H1 (cell line): ENCODE data around the gene MBP. TPM values are rescaled to one million over a fixed set of nuclear protein-coding genes. Genes with fewer than 3 reads are reported as not detected.

ENCODE experiments used
- CTCF ChIA-PET: fragments of 300-600 bp; sonication (Branson Sonifier 250); formaldehyde crosslinking; loops from one replicate; lab custom pipeline; 2021; ENCODE audit not compliant: partially characterized antibody; lab: Charles Lee
- POLR2A ChIA-PET: fragments of 300-600 bp; sonication (Branson Sonifier 250); formaldehyde crosslinking; loops from one replicate; lab custom pipeline; 2021; ENCODE audit warnings: inconsistent platforms; ENCODE audit not compliant: partially characterized antibody; lab: Charles Lee
- DNase-seq, 2 experiments: peaks; one replicate each; pipeline versions ENCODE4 v3.0.0 to v3.0.0-alpha.2; 2010 to 2022; ENCODE audit warnings: low spot score in 2 of 2, low read depth in 1 of 2, mixed read lengths in 1 of 2
- FAIRE-seq: peaks from 2 replicates; lab custom pipeline; 2011; peaks lifted over from hg19 to GRCh38; lab: Jason Lieb, UNC
- H2AFZ ChIP-seq: 2 replicates; pipeline ENCODE4 v1.8.1; 2012; ENCODE audit warnings: low read length, inconsistent platforms
- H2AK5ac ChIP-seq: 2 replicates; pipeline ENCODE4 v1.6.1; 2013; ENCODE audit warnings: low read depth, low read length
- H2BK120ac ChIP-seq: replicated peaks from 2 replicates; pipeline ENCODE3; 2013; ENCODE audit warnings: low read depth, low read length, inconsistent platforms
- H2BK12ac ChIP-seq: 2 replicates; pipeline ENCODE4 v1.6.1; 2013; ENCODE audit warnings: low read depth, low read length
- H2BK15ac ChIP-seq: 2 replicates; pipeline ENCODE4 v1.6.1; 2013; ENCODE audit warnings: low read length
- H2BK20ac ChIP-seq: 2 replicates; pipeline ENCODE4 v1.6.1; 2013; ENCODE audit warnings: low read length
- H2BK5ac ChIP-seq: 2 replicates; pipeline ENCODE4 v1.6.1; 2013; ENCODE audit warnings: low read depth, low read length
- H3K14ac ChIP-seq: 2 replicates; pipeline ENCODE4 v1.6.1; 2013; ENCODE audit warnings: inconsistent platforms; ENCODE audit not compliant: insufficient read length
- H3K18ac ChIP-seq: 2 replicates; pipeline ENCODE4 v1.6.1; 2013; ENCODE audit warnings: low read length; ENCODE audit errors: extremely low read depth
- H3K23ac ChIP-seq: 2 replicates; pipeline ENCODE4 v1.6.1; 2013; ENCODE audit warnings: inconsistent platforms; ENCODE audit not compliant: insufficient read length
- H3K23me2 ChIP-seq: 2 replicates; pipeline ENCODE4 v1.6.1; 2013; ENCODE audit warnings: low read depth, low read length
- H3K27ac ChIP-seq: 2 replicates; pipeline ENCODE4 v1.6.1; 2011; ENCODE audit warnings: low read depth, low read length, inconsistent platforms
- H3K27me3 ChIP-seq, 4 experiments: replicated peaks in 1 of 4; 1 replicate in 1 of 4; 2 replicates in 3 of 4; pipeline versions ENCODE4 v1.6.1 to v1.8.1; 2011 to 2013; ENCODE audit warnings: low read length in 3 of 4, mild to moderate bottlenecking in 3 of 4, inconsistent platforms in 2 of 4, mixed read lengths in 2 of 4, moderate library complexity in 1 of 4; ENCODE audit not compliant: control insufficient read depth in 3 of 4, insufficient read depth in 3 of 4; ENCODE audit errors: extremely low read depth in 1 of 4
- H3K36me3 ChIP-seq, 4 experiments: 2 replicates each; pipeline versions ENCODE4 v1.6.1 to v1.8.1; 2011 to 2013; ENCODE audit warnings: mild to moderate bottlenecking in 4 of 4, low read length in 3 of 4, moderate library complexity in 2 of 4, control low read depth in 1 of 4, inconsistent platforms in 1 of 4; ENCODE audit not compliant: insufficient read depth in 4 of 4, control insufficient read depth in 2 of 4
- H3K4ac ChIP-seq: replicated peaks from 2 replicates; pipeline ENCODE3; 2013; ENCODE audit warnings: low read length, low read depth, mixed read lengths, inconsistent platforms; ENCODE audit not compliant: insufficient read length
- H3K4me1 ChIP-seq, 4 experiments: replicated peaks in 1 of 4; 1 replicate in 1 of 4; 2 replicates in 3 of 4; pipeline versions ENCODE4 v1.6.1 to v1.8.1; 2011 to 2013; ENCODE audit warnings: low read length in 3 of 4, inconsistent platforms in 2 of 4, mixed read lengths in 1 of 4; ENCODE audit not compliant: insufficient read depth in 4 of 4, control insufficient read depth in 3 of 4
- H3K4me2 ChIP-seq, 2 experiments: 2 replicates each; pipeline versions ENCODE4 v1.6.1 to v1.8.1; 2011 to 2013; ENCODE audit warnings: low read depth in 2 of 2, low read length in 2 of 2, control low read depth in 1 of 2, inconsistent platforms in 1 of 2, mild to moderate bottlenecking in 1 of 2; ENCODE audit not compliant: insufficient read depth in 1 of 2
- H3K4me3 ChIP-seq, 4 experiments: fragments of 200-600, 300-600 bp in 1 of 4; sonication (generic), shearing (Covaris generic), sonication (Bioruptor Twin) in 1 of 4; 2 replicates each; pipeline versions ENCODE4 v1.5.1 to v1.8.1; 2011 to 2016; ENCODE audit warnings: low read length in 4 of 4, low read depth in 3 of 4, control low read depth in 2 of 4, inconsistent platforms in 2 of 4, mild to moderate bottlenecking in 2 of 4, mixed read lengths in 1 of 4, moderate library complexity in 1 of 4; ENCODE audit not compliant: insufficient read depth in 2 of 4; ENCODE audit errors: extremely low read depth in 1 of 4
- H3K56ac ChIP-seq: replicated peaks from 2 replicates; pipeline ENCODE3; 2013; ENCODE audit warnings: low read depth, mild to moderate bottlenecking, mixed read lengths, low read length, inconsistent platforms; ENCODE audit not compliant: insufficient read length
- H3K79me1 ChIP-seq: 2 replicates; pipeline ENCODE4 v1.6.1; 2013; ENCODE audit warnings: low read depth, low read length, control low read depth
- H3K79me2 ChIP-seq, 2 experiments: 2 replicates each; pipeline versions ENCODE4 v1.6.1 to v1.8.1; 2012 to 2013; ENCODE audit warnings: low read length in 2 of 2, mild to moderate bottlenecking in 2 of 2, inconsistent platforms in 1 of 2; ENCODE audit not compliant: insufficient read depth in 2 of 2, control insufficient read depth in 1 of 2
- H3K9ac ChIP-seq, 4 experiments: replicated peaks in 1 of 4; 1 replicate in 1 of 4; 2 replicates in 3 of 4; pipeline versions ENCODE4 v1.6.1 to v1.8.1; 2011 to 2013; ENCODE audit warnings: low read depth in 3 of 4, low read length in 3 of 4, control low read depth in 2 of 4, mild to moderate bottlenecking in 2 of 4, moderate library complexity in 2 of 4, inconsistent platforms in 1 of 4; ENCODE audit errors: extremely low read depth in 1 of 4
- H3K9me3 ChIP-seq, 2 experiments: 2 replicates each; pipeline versions ENCODE4 v1.6.1 to v1.8.1; 2012 to 2013; ENCODE audit warnings: mild to moderate bottlenecking in 2 of 2, moderate library complexity in 2 of 2, control low read depth in 1 of 2, inconsistent platforms in 1 of 2, low read depth in 1 of 2, low read length in 1 of 2, mixed read lengths in 1 of 2; ENCODE audit not compliant: insufficient read depth in 2 of 2
- H4K20me1 ChIP-seq, 2 experiments: replicated peaks in 1 of 2; 2 replicates each; pipeline versions ENCODE3 to v1.8.1; 2011 to 2013; ENCODE audit warnings: inconsistent platforms in 2 of 2, low read length in 2 of 2, mild to moderate bottlenecking in 1 of 2; ENCODE audit not compliant: insufficient read depth in 2 of 2, control insufficient read depth in 1 of 2
- H4K5ac ChIP-seq: 2 replicates; pipeline ENCODE4 v1.6.1; 2013; ENCODE audit warnings: low read length, low read depth, mixed read lengths, inconsistent platforms; ENCODE audit not compliant: insufficient read length
- H4K8ac ChIP-seq: 2 replicates; pipeline ENCODE4 v1.8.0; 2013; ENCODE audit warnings: mild to moderate bottlenecking, moderate library complexity, low read length, inconsistent platforms; ENCODE audit not compliant: insufficient read depth; ENCODE audit errors: extremely low read depth
- H4K91ac ChIP-seq: replicated peaks from 2 replicates; pipeline ENCODE3; 2013; ENCODE audit warnings: low read length, mixed read lengths, inconsistent platforms; ENCODE audit not compliant: insufficient read length
- ASH2L ChIP-seq: fragments of 200-600, 300-600 bp; sonication (generic); IDR thresholded peaks from one replicate; pipeline ENCODE4 v1.7.1; 2017; ENCODE audit warnings: low read length
- CHD2 ChIP-seq: IDR thresholded peaks from 2 replicates; pipeline ENCODE4 v1.6.1; 2012; ENCODE audit warnings: low read length, improper control_type of control experiment
- KDM4A ChIP-seq: IDR thresholded peaks from one replicate; pipeline ENCODE4 v1.7.1; 2012; ENCODE audit warnings: low read depth, mild to moderate bottlenecking, moderate library complexity, low read length, inconsistent platforms; ENCODE audit not compliant: severe bottlenecking
- NANOG ChIP-seq: IDR thresholded peaks from 2 replicates; pipeline ENCODE4 v1.6.1; 2011; ENCODE audit warnings: low read length, low read depth, mild to moderate bottlenecking, inconsistent platforms; ENCODE audit not compliant: insufficient read depth, poor library complexity, severe bottlenecking
- SUZ12 ChIP-seq: fragments of 200-600 bp; sonication (generic); IDR thresholded peaks from 2 replicates; pipeline ENCODE4 v1.6.1; 2012; ENCODE audit warnings: mild to moderate bottlenecking, inconsistent platforms, low read length, moderate library complexity, mixed read lengths
- TAF1 ChIP-seq: IDR thresholded peaks from 2 replicates; pipeline ENCODE4 v1.6.1; 2011; ENCODE audit warnings: mild to moderate bottlenecking, low read depth, low read length
- WGBS, 2 experiments: shearing (Covaris generic) in 1 of 2; methylation state at CpG; one replicate each; pipeline versions ENCODE4 v1.1.6 to v1.1.7; 2013 to 2015; ENCODE audit warnings: low lambda C conversion rate in 2 of 2, mixed read lengths in 2 of 2, inconsistent platforms in 1 of 2, low coverage in 1 of 2, missing lambda C conversion rate in 1 of 2; ENCODE audit not compliant: insufficient replicate concordance in 2 of 2, insufficient coverage in 1 of 2, insufficient read length in 1 of 2; ENCODE audit errors: extremely low coverage in 1 of 2, missing lambda C conversion rate in 1 of 2; 5-methylcytosine and 5-hydroxymethylcytosine counted together
- polyA plus RNA-seq, 7 experiments: library from polyadenylated mRNA; depleted of rRNA in 3 of 7; stranded (reverse) in 5 of 7; unstranded in 2 of 7; fragments of >200 nt in 5 of 7; fragments of 200-250 nt in 2 of 7; gene quantifications; 1 replicate in 5 of 7; 2 replicates in 1 of 7; 4 replicates in 1 of 7; pipeline versions ENCODE4 v1.2.1 to v1.2.3, GENCODE V29; 2011 to 2013; ENCODE audit warnings: missing spikeins in 2 of 7, mixed read lengths in 2 of 7
- total RNA-seq: library from RNA; stranded (reverse); fragmentation: NEBNext Ultra II Directional; extraction: Animal tissue kit (Norgen Biotek cat#: 25700); gene quantifications from 2 replicates; pipeline ENCODE4 v1.2.1, GENCODE V29; 2021

The MBP gene
- total and polyA plus RNA-seq, 2 of the 8 experiments (the other 6 are each of a cell fraction or from before 2014, with no cell fraction given): 7.7 to 19.2 TPM

DNA sequence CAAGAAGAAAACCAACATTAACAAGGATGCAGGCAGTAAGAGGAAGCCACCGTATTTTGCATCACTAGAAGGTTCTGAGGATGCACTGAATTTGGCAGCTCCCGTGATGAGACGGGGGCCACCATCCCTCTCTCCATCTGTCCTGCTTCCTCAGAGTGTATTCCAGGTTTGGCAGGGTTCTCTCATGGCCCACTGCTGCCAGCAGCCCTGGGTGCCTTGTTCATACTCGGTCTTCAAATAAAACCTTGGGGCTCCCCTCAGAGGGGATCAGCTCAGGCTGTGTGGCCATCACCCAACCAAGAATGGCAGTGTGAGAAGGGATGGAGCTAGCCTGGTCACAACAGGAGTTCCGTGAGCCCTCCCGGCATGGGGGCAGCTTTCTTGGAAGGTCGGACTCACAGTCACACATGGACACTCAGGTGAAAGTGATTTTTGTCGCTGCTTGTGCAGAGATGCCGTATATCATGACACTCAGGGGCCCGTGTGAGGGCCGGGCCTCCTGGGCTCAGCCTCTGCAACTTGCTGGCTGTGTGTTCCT is 12.8 kb upstream of the MBP start:
- Histone ChIP-seq H3K9ac (no peak overlapping the region), H3K79me1 (no peaks in the 10 kb centered on the region), H3K56ac (no peak overlapping the region), H4K8ac (no peak overlapping the region), H4K91ac (no peak overlapping the region), H3K4ac (no peak overlapping the region), H2AFZ (no peak overlapping the region), H3K4me1 (no peaks in the 10 kb centered on the region), H4K5ac (no peak overlapping the region), H3K14ac (no peak overlapping the region), H2BK12ac (no peak overlapping the region), H3K79me2 (no peaks in the 10 kb centered on the region), H2BK120ac (no peak overlapping the region), H3K27me3 (no peaks in the 10 kb centered on the region), H3K4me3 (no peak overlapping the region), H3K18ac (no peak overlapping the region), H2AK5ac (no peak overlapping the region), H3K9me3 (peaks cover 23% of the 10 kb centered on the region in 2 experiments), H3K23me2 (no peaks in the 10 kb centered on the region), H3K36me3 (no peaks in the 10 kb centered on the region), H4K20me1 (no peaks in the 10 kb centered on the region), H3K4me2 (no peak overlapping the region), H2BK15ac (no peak overlapping the region), H2BK20ac (no peak overlapping the region), H3K27ac (no peak overlapping the region), H2BK5ac (no peak overlapping the region), H3K23ac (no peak overlapping the region)
- FAIRE-seq (no peak), DNase-seq (no peak)
- POLR2A ChIA-PET: interaction anchor here (1.3 kb wide), 1 partner anchor 22 kb away, joined by 3 read pairs; no protein-coding TSS in a partner anchor
- WGBS, 2 experiments: 88% methylated on average over 11 of the region's 11 CpGs; no CpG with 5 or more reads in 1 of the 2 experiments
- CTCF ChIA-PET: interaction anchor here (1.0 to 1.1 kb wide), 3 partner anchors 12 to 53 kb away, joined by 3 to 4 read pairs (median 3); no protein-coding TSS in a partner anchor
- TF ChIP-seq SUZ12 (no peak), NANOG (no peak), TAF1 (no peak), ASH2L (no peak), KDM4A (no peak), CHD2 (no peak)
